ENCODE data around the gene HACL1. TPM values are rescaled to one million over a fixed set of nuclear protein-coding genes. Genes with fewer than 3 reads are reported as not detected.

The HACL1 gene
- polyA plus RNA-seq, 2 donors, result 3.8 to 8.3 TPM

GRCh38 chr3:15558581-15558980 lies 42.8 kb downstream of the HACL1 start:
- Histone ChIP-seq H3K4me3 (ENCODE audit: low read depth in 1 of 2, low read length in 2 of 2) (no peak overlapping the region), H3K36me3 (ENCODE audit: control insufficient read depth in 2 of 2, insufficient read depth in 2 of 2, low read length in 1 of 2) (peaks cover 0 to 8% of the 10 kb centered on the region in 2 donors), H3K9me3 (ENCODE audit: control insufficient read depth in 2 of 2, insufficient read depth in 1 of 2, low read depth in 1 of 2, low read length in 1 of 2) (no peaks in the 10 kb centered on the region), H3K27me3 (ENCODE audit: control insufficient read depth in 1 of 2, insufficient read depth in 2 of 2, low read length in 2 of 2) (no peaks in the 10 kb centered on the region), H3K4me1 (ENCODE audit: control insufficient read depth in 2 of 2, insufficient read depth in 2 of 2, low read length in 1 of 2) (no peaks in the 10 kb centered on the region), H3K27ac (ENCODE audit: low read depth in 2 of 2, low read length in 1 of 2) (no peak overlapping the region)
- WGBS, 2 donors, result 91 to 94% methylated on average over 9 of the region's 9 CpGs

- no peaks in the 10 kb centered on the region for H3K36me3 ChIP-seq (ENCODE audit: control insufficient read depth in 2 of 2, insufficient read depth in 2 of 2, low read length in 1 of 2)
- H3K4me3 ChIP-seq (ENCODE audit: low read depth in 1 of 2, low read length in 2 of 2), result no peak overlapping the region
- H3K27me3 ChIP-seq (ENCODE audit: control insufficient read depth in 1 of 2, insufficient read depth in 2 of 2, low read length in 2 of 2), result no peaks in the 10 kb centered on the region
- no peaks in the 10 kb centered on the region for H3K9me3 ChIP-seq (ENCODE audit: control insufficient read depth in 2 of 2, insufficient read depth in 1 of 2, low read depth in 1 of 2, low read length in 1 of 2)
- no peaks in the 10 kb centered on the region for H3K4me1 ChIP-seq (ENCODE audit: control insufficient read depth in 2 of 2, insufficient read depth in 2 of 2, low read length in 1 of 2)
- no peak overlapping the region for H3K27ac ChIP-seq (ENCODE audit: low read depth in 2 of 2, low read length in 1 of 2)
- WGBS, 2 donors, result 2 to 3% methylated on average over 3 of the region's 3 CpGs
Measured at GRCh38 chr3:15557511-15557946, 43.8 kb downstream of the HACL1 start.

GRCh38 chr3:15556512-15556911 lies 44.9 kb downstream of the HACL1 start:
- Histone ChIP-seq H3K27me3 (ENCODE audit: control insufficient read depth in 1 of 2, insufficient read depth in 2 of 2, low read length in 2 of 2) (no peaks in the 10 kb centered on the region), H3K4me3 (ENCODE audit: low read depth in 1 of 2, low read length in 2 of 2) (no peak overlapping the region), H3K9me3 (ENCODE audit: control insufficient read depth in 2 of 2, insufficient read depth in 1 of 2, low read depth in 1 of 2, low read length in 1 of 2) (no peaks in the 10 kb centered on the region), H3K4me1 (ENCODE audit: control insufficient read depth in 2 of 2, insufficient read depth in 2 of 2, low read length in 1 of 2) (no peaks in the 10 kb centered on the region), H3K36me3 (ENCODE audit: control insufficient read depth in 2 of 2, insufficient read depth in 2 of 2, low read length in 1 of 2) (no peaks in the 10 kb centered on the region), H3K27ac (ENCODE audit: low read depth in 2 of 2, low read length in 1 of 2) (no peak overlapping the region)
- WGBS, 2 donors, result 66 to 72% methylated on average over 2 of the region's 2 CpGs

GRCh38 chr3:15553749-15554148 lies 47.6 kb downstream of the HACL1 start:
- H3K4me1 ChIP-seq (ENCODE audit: control insufficient read depth in 2 of 2, insufficient read depth in 2 of 2, low read length in 1 of 2), result peaks cover 0 to 2% of the 10 kb centered on the region in 2 donors
- no peaks in the 10 kb centered on the region for H3K36me3 ChIP-seq (ENCODE audit: control insufficient read depth in 2 of 2, insufficient read depth in 2 of 2, low read length in 1 of 2)
- no peaks in the 10 kb centered on the region for H3K27me3 ChIP-seq (ENCODE audit: control insufficient read depth in 1 of 2, insufficient read depth in 2 of 2, low read length in 2 of 2)
- no peak overlapping the region for H3K27ac ChIP-seq (ENCODE audit: low read depth in 2 of 2, low read length in 1 of 2)
- WGBS, 2 donors, result 80 to 83% methylated on average over 3 of the region's 3 CpGs
- no peak overlapping the region for H3K4me3 ChIP-seq (ENCODE audit: low read depth in 1 of 2, low read length in 2 of 2)
- H3K9me3 ChIP-seq (ENCODE audit: control insufficient read depth in 2 of 2, insufficient read depth in 1 of 2, low read depth in 1 of 2, low read length in 1 of 2), result no peaks in the 10 kb centered on the region

- H3K4me3 ChIP-seq (ENCODE audit: low read depth in 1 of 2, low read length in 2 of 2), result no peak overlapping the region
- no peaks in the 10 kb centered on the region for H3K27me3 ChIP-seq (ENCODE audit: control insufficient read depth in 1 of 2, insufficient read depth in 2 of 2, low read length in 2 of 2)
- H3K4me1 ChIP-seq (ENCODE audit: control insufficient read depth in 2 of 2, insufficient read depth in 2 of 2, low read length in 1 of 2), result peaks cover 0 to 2% of the 10 kb centered on the region in 2 donors
- H3K27ac ChIP-seq (ENCODE audit: low read depth in 2 of 2, low read length in 1 of 2), result no peak overlapping the region
- WGBS, 2 donors, result 81 to 87% methylated on average over 1 of the region's 1 CpG
- H3K36me3 ChIP-seq (ENCODE audit: control insufficient read depth in 2 of 2, insufficient read depth in 2 of 2, low read length in 1 of 2), result no peaks in the 10 kb centered on the region
- no peaks in the 10 kb centered on the region for H3K9me3 ChIP-seq (ENCODE audit: control insufficient read depth in 2 of 2, insufficient read depth in 1 of 2, low read depth in 1 of 2, low read length in 1 of 2)
Measured at GRCh38 chr3:15551902-15552301, 49.5 kb downstream of the HACL1 start.

GRCh38 chr3:15549846-15550245 lies 51.5 kb downstream of the HACL1 start:
- Histone ChIP-seq H3K36me3 (ENCODE audit: control insufficient read depth in 2 of 2, insufficient read depth in 2 of 2, low read length in 1 of 2) (no peaks in the 10 kb centered on the region), H3K4me3 (ENCODE audit: low read depth in 1 of 2, low read length in 2 of 2) (no peak overlapping the region), H3K9me3 (ENCODE audit: control insufficient read depth in 2 of 2, insufficient read depth in 1 of 2, low read depth in 1 of 2, low read length in 1 of 2) (no peaks in the 10 kb centered on the region), H3K27me3 (ENCODE audit: control insufficient read depth in 1 of 2, insufficient read depth in 2 of 2, low read length in 2 of 2) (no peaks in the 10 kb centered on the region), H3K4me1 (ENCODE audit: control insufficient read depth in 2 of 2, insufficient read depth in 2 of 2, low read length in 1 of 2) (peaks cover 0 to 2% of the 10 kb centered on the region in 2 donors), H3K27ac (ENCODE audit: low read depth in 2 of 2, low read length in 1 of 2) (no peak overlapping the region)
- WGBS, 2 donors, result 81 to 86% methylated on average over 6 of the region's 6 CpGs

GRCh38 chr3:15542614-15543013 lies 58.8 kb downstream of the HACL1 start:
- Histone ChIP-seq H3K4me3 (ENCODE audit: low read depth in 1 of 2, low read length in 2 of 2) (no peak overlapping the region), H3K4me1 (ENCODE audit: control insufficient read depth in 2 of 2, insufficient read depth in 2 of 2, low read length in 1 of 2) (no peaks in the 10 kb centered on the region), H3K9me3 (ENCODE audit: control insufficient read depth in 2 of 2, insufficient read depth in 1 of 2, low read depth in 1 of 2, low read length in 1 of 2) (no peaks in the 10 kb centered on the region), H3K27me3 (ENCODE audit: control insufficient read depth in 1 of 2, insufficient read depth in 2 of 2, low read length in 2 of 2) (no peaks in the 10 kb centered on the region), H3K27ac (ENCODE audit: low read depth in 2 of 2, low read length in 1 of 2) (no peak overlapping the region), H3K36me3 (ENCODE audit: control insufficient read depth in 2 of 2, insufficient read depth in 2 of 2, low read length in 1 of 2) (no peaks in the 10 kb centered on the region)
- WGBS, 2 donors, result 43 to 58% methylated on average over 5 of the region's 5 CpGs

- 92 to 97% methylated on average over 4 of the region's 4 CpGs for WGBS, 2 donors
- no peaks in the 10 kb centered on the region for H3K4me1 ChIP-seq (ENCODE audit: control insufficient read depth in 2 of 2, insufficient read depth in 2 of 2, low read length in 1 of 2)
- no peaks in the 10 kb centered on the region for H3K27me3 ChIP-seq (ENCODE audit: control insufficient read depth in 1 of 2, insufficient read depth in 2 of 2, low read length in 2 of 2)
- no peaks in the 10 kb centered on the region for H3K9me3 ChIP-seq (ENCODE audit: control insufficient read depth in 2 of 2, insufficient read depth in 1 of 2, low read depth in 1 of 2, low read length in 1 of 2)
- H3K36me3 ChIP-seq (ENCODE audit: control insufficient read depth in 2 of 2, insufficient read depth in 2 of 2, low read length in 1 of 2), result no peaks in the 10 kb centered on the region
- no peak overlapping the region for H3K4me3 ChIP-seq (ENCODE audit: low read depth in 1 of 2, low read length in 2 of 2)
- no peak overlapping the region for H3K27ac ChIP-seq (ENCODE audit: low read depth in 2 of 2, low read length in 1 of 2)
Measured at GRCh38 chr3:15541371-15541770, 60.0 kb downstream of the HACL1 start.

GRCh38 chr3:15539066-15539465 lies 62.3 kb downstream of the HACL1 start:
- H3K4me1 ChIP-seq (ENCODE audit: control insufficient read depth in 2 of 2, insufficient read depth in 2 of 2, low read length in 1 of 2), result no peaks in the 10 kb centered on the region
- H3K9me3 ChIP-seq (ENCODE audit: control insufficient read depth in 2 of 2, insufficient read depth in 1 of 2, low read depth in 1 of 2, low read length in 1 of 2), result no peaks in the 10 kb centered on the region
- no peak overlapping the region for H3K4me3 ChIP-seq (ENCODE audit: low read depth in 1 of 2, low read length in 2 of 2)
- no peaks in the 10 kb centered on the region for H3K27me3 ChIP-seq (ENCODE audit: control insufficient read depth in 1 of 2, insufficient read depth in 2 of 2, low read length in 2 of 2)
- 94% methylated on average over 1 of the region's 1 CpG for WGBS, 2 donors
- no peaks in the 10 kb centered on the region for H3K36me3 ChIP-seq (ENCODE audit: control insufficient read depth in 2 of 2, insufficient read depth in 2 of 2, low read length in 1 of 2)
- H3K27ac ChIP-seq (ENCODE audit: low read depth in 2 of 2, low read length in 1 of 2), result no peak overlapping the region

GRCh38 chr3:15538345-15538744 lies 63.0 kb downstream of the HACL1 start:
- no peaks in the 10 kb centered on the region for H3K4me1 ChIP-seq (ENCODE audit: control insufficient read depth in 2 of 2, insufficient read depth in 2 of 2, low read length in 1 of 2)
- H3K27ac ChIP-seq (ENCODE audit: low read depth in 2 of 2, low read length in 1 of 2), result no peak overlapping the region
- WGBS, 2 donors, result 85 to 92% methylated on average over 2 of the region's 2 CpGs
- H3K27me3 ChIP-seq (ENCODE audit: control insufficient read depth in 1 of 2, insufficient read depth in 2 of 2, low read length in 2 of 2), result no peaks in the 10 kb centered on the region
- H3K4me3 ChIP-seq (ENCODE audit: low read depth in 1 of 2, low read length in 2 of 2), result no peak overlapping the region
- H3K9me3 ChIP-seq (ENCODE audit: control insufficient read depth in 2 of 2, insufficient read depth in 1 of 2, low read depth in 1 of 2, low read length in 1 of 2), result no peaks in the 10 kb centered on the region
- no peaks in the 10 kb centered on the region for H3K36me3 ChIP-seq (ENCODE audit: control insufficient read depth in 2 of 2, insufficient read depth in 2 of 2, low read length in 1 of 2)
